GM12864 (cell line): ENCODE measurements around the gene PARD6G.

Experiments used
- DNase-seq: peaks from one replicate; pipeline ENCODE4 v3.0.0-alpha.2; 2011; ENCODE audit warnings: low read depth
- H3K4me3 ChIP-seq: 2 replicates; pipeline ENCODE4 v1.5.1; 2011; ENCODE audit warnings: mild to moderate bottlenecking, low read depth, low read length, control low read depth
- TF ChIP-seq, protein P1 (sequence below): IDR thresholded peaks from 2 replicates; pipeline ENCODE4 v1.5.1; 2011; ENCODE audit warnings: low read depth, mild to moderate bottlenecking, moderate library complexity, low read length, control low read depth, inconsistent platforms; ENCODE audit errors: missing control alignments

The PARD6G gene

DNA sequence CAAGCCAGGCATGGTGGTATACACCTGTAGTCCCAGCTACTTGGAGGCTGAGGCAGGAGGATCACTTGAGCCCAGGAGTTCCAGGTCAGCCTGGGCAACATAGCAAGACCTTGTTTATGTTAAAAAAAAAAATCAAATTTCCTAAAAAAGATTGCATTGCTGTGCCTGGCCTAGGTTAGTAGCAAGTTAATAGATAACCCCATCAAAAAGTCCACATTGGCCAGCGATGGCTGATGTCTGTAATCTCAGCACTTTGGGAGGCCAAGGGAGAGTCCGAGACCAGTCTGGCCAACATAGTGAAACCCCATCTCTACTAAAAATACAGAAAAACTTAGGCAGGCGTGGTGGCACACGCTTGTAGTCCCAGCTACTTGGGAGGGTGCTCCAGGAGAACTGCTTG lies 38.7 kb downstream of the PARD6G start:
- no peak overlapping the region for H3K4me3 ChIP-seq
- TF ChIP-seq, protein P1, sequence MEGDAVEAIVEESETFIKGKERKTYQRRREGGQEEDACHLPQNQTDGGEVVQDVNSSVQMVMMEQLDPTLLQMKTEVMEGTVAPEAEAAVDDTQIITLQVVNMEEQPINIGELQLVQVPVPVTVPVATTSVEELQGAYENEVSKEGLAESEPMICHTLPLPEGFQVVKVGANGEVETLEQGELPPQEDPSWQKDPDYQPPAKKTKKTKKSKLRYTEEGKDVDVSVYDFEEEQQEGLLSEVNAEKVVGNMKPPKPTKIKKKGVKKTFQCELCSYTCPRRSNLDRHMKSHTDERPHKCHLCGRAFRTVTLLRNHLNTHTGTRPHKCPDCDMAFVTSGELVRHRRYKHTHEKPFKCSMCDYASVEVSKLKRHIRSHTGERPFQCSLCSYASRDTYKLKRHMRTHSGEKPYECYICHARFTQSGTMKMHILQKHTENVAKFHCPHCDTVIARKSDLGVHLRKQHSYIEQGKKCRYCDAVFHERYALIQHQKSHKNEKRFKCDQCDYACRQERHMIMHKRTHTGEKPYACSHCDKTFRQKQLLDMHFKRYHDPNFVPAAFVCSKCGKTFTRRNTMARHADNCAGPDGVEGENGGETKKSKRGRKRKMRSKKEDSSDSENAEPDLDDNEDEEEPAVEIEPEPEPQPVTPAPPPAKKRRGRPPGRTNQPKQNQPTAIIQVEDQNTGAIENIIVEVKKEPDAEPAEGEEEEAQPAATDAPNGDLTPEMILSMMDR = no peak
- DNase-seq = no peak

DNA sequence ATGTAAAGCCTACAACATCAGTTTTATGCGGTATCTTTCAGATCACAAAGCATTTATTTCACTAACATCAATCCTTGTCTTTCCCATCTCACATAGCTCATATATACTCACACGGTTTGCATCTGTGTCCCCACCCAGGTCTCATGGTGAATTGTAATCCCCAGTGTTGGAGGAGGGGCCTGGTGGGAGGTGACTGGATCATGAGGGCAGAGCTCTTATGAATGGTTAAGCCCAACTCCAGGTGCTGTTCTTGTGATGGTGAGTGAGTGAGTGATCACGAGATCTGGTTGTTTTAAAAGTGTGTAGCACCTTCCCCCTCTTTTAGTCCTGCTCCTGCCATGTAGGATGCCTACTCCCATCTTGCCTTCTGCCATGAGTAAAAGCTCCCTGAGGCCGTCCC lies 42.0 kb downstream of the PARD6G start:
- TF ChIP-seq, protein P1 = no peak
- no peak overlapping the region for H3K4me3 ChIP-seq
- no peak for DNase-seq

DNA sequence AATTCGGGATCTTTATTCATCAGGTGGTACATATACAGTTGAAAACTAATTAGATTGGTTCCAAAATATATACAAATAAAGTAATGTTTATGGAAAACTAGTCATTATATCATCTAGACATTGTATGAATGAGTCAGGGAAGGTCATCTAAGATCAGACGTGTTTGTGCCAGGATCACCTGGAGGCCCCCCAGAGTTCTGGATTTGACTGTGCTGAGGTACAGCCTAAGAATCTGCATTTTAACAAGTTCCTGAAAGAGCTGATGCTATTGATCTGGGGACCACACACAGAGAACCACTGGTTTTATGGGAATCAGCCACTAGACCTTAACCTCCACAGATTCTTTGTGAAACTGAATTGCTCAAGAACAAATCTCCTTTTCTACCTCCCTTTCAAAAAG lies 43.2 kb downstream of the PARD6G start:
- no peak overlapping the region for H3K4me3 ChIP-seq
- no peak for DNase-seq
- TF ChIP-seq, protein P1 = no peak

DNA sequence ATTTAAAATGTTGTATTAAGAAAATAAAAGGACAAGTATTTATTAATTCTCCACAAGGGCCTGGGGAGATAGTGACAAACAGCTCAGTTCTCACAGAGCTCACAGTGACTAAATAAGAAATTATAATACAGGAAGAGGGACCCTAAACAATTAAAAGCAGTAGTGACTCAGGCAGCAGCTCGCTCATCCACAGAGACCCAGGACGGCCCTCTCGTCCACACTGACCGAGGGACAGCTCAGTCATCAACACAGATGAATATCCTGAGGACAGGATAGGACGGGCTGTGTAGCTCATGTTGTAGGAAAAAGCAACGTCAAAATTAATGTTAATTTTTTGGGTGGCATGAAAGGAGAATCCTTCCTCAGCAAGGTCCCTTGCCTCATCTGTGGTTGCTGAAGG lies 44.1 kb downstream of the PARD6G start:
- no peak overlapping the region for H3K4me3 ChIP-seq
- no peak for DNase-seq
- TF ChIP-seq, protein P1 = no peak

DNA sequence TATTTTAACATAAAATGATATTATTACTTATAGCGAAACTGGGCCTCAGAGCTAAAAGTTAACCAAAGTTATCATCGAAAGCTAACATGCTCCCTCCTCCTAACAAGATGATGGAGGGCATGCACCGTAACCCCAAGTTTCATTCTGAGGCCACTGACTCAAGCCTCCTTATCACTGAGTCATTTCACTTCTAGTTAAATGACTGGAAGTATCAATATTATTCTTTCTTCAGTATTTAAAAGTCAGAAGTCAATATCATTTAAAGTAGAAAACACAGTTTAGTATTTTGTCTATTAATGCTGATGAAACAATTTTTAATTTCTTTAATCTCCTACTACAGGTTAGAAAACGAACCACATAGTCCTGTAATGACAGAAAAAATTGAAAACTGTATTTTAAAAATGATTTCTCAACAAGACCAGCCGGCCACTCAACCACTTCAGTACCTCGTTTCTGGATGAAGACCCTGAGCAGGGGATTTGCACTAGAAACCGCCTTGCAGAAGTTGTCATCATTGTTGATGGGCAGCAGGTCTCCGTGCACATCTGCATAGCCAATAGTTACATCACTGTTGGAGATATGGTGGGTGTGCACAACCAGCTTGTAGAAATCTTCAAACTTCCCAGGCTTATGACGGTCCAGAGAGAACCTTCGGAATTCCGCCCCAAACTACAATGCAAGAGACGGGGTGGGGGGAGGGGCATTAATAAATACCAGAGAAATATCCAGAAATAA lies 44.9 kb downstream of the PARD6G start:
- DNase-seq = peak; percentile 72
- TF ChIP-seq, protein P1 = no peak
- no peak overlapping the region for H3K4me3 ChIP-seq

DNA sequence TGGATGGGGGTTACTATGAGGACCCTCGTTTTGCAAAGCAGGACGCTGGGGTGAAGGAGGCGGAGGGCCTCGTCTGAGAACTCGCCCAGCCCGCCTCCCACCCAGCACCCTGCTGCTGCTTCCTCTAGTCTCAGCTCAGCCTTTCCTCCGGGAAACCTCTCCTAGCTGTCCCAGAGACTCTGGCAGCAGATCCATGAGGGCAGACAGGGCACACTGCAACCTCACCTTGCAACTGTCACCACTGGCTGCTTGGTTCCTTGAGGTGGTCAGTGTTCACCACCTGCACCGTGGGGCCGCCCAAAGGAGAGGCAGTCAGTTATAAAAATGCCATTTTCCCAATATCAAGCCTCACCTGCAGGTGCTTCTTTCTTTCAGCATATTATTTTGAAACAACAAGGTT lies 45.6 kb downstream of the PARD6G start:
- no peak for DNase-seq
- H3K4me3 ChIP-seq = no peak overlapping the region
- TF ChIP-seq, protein P1 = no peak

DNA sequence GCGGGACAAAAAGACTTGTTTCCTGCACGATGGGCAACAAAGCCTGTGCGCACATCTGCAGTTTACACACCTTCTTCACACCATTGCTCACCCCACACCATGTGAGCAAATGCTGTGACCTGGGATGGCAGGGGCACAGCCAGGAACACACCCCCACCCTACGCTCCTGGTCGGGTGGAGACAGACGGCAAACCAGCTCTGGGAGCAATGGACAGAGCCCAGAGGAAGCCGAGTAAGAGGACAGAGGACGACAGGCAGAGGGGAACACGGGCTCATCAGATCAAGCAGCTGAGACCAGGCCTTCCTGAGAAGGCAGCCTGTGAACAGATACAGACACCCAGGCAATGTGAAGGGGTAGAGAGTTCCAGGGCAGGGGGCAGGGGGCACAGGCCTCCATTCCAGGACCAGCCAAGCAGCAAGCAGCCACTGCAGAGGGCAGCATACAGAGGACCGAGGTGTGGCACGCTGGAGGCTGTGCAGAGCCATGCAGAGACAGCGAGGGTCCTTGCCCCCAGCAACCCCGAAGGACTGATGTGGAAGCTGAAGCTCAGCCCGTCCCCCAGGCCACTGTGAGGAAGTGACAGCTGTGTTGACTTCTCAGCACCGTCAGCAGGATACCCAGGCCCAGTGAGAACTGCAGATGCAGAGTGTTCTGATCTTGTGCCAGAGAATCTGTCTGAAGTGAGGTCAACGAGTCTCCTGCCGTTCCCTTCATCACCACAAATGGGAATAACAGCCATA lies 46.2 kb downstream of the PARD6G start:
- TF ChIP-seq, protein P1 = no peak
- DNase-seq = no peak
- no peak overlapping the region for H3K4me3 ChIP-seq
